ENCODE data around the gene CPEB1. TPM values are rescaled to one million over a fixed set of nuclear protein-coding genes. Genes with fewer than 3 reads are reported as not detected.

CPEB1 gene
- total RNA-seq, 1 donor from 2014 or later, result 2.4 TPM

- Histone ChIP-seq H3K4me3 (peak overlapping the region; percentile 50 to 65), H3K36me3 (no peaks in the 10 kb centered on the region), H3K4me1 (peaks cover 0 to 9% of the 10 kb centered on the region in 2 donors), H3K9me3 (no peaks in the 10 kb centered on the region), H3K27ac (peak overlapping the region in 1 of 2 donors; percentile 38), H3K27me3 (no peaks in the 10 kb centered on the region)
- no peak for TF ChIP-seq CTCF (IDR thresholded peaks at IDR 0.05)
- intact Hi-C loops (cut with DNase I), result no loop called here
- peak in 1 of 2 donors; percentile 69 for DNase-seq (ENCODE audit: low spot score in 2 of 2)
Measured at GRCh38 chr15:82571722-82572222, 75.4 kb downstream of the CPEB1 start.

- Histone ChIP-seq H3K4me3 (peak overlapping the region in 1 of 2 donors; percentile 65), H3K9me3 (no peaks in the 10 kb centered on the region), H3K36me3 (no peaks in the 10 kb centered on the region), H3K27ac (peak overlapping the region in 1 of 2 donors; percentile 38), H3K4me1 (peaks cover 0 to 9% of the 10 kb centered on the region in 2 donors), H3K27me3 (no peaks in the 10 kb centered on the region)
- no peak for DNase-seq (ENCODE audit: low spot score in 2 of 2)
- intact Hi-C loops (cut with DNase I), result no loop called here
- no peak for TF ChIP-seq CTCF (IDR thresholded peaks at IDR 0.05)
Measured at GRCh38 chr15:82570721-82571508, 76.2 kb downstream of the CPEB1 start.

- no peaks in the 10 kb centered on the region for H3K27me3 ChIP-seq
- H3K27ac ChIP-seq, result no peak overlapping the region
- no peak overlapping the region for H3K4me3 ChIP-seq
- H3K36me3 ChIP-seq, result no peaks in the 10 kb centered on the region
- intact Hi-C loops (cut with DNase I), result no loop called here
- peaks cover 0 to 9% of the 10 kb centered on the region in 2 donors for H3K4me1 ChIP-seq
- no peaks in the 10 kb centered on the region for H3K9me3 ChIP-seq
- no peak for TF ChIP-seq CTCF (IDR thresholded peaks at IDR 0.05)
- DNase-seq (ENCODE audit: low spot score in 2 of 2), result no peak
Measured at GRCh38 chr15:82569834-82570233, 77.3 kb downstream of the CPEB1 start.

- H3K27ac ChIP-seq, result no peak overlapping the region
- no peak for DNase-seq (ENCODE audit: low spot score in 2 of 2)
- intact Hi-C loops (cut with DNase I), result no loop called here
- no peaks in the 10 kb centered on the region for H3K27me3 ChIP-seq
- no peak for TF ChIP-seq CTCF (IDR thresholded peaks at IDR 0.05)
- no peaks in the 10 kb centered on the region for H3K9me3 ChIP-seq
- no peaks in the 10 kb centered on the region for H3K36me3 ChIP-seq
- H3K4me1 ChIP-seq, result peaks cover 0 to 9% of the 10 kb centered on the region in 2 donors
- H3K4me3 ChIP-seq, result no peak overlapping the region
Measured at GRCh38 chr15:82568986-82569385, 78.2 kb downstream of the CPEB1 start.

- H3K27me3 ChIP-seq, result no peaks in the 10 kb centered on the region
- peaks cover 0 to 9% of the 10 kb centered on the region in 2 donors for H3K4me1 ChIP-seq
- DNase-seq (ENCODE audit: low spot score in 2 of 2), result no peak
- TF ChIP-seq CTCF (IDR thresholded peaks at IDR 0.05), result no peak
- no peak overlapping the region for H3K27ac ChIP-seq
- intact Hi-C loops (cut with DNase I), result no loop called here
- H3K9me3 ChIP-seq, result no peaks in the 10 kb centered on the region
- no peaks in the 10 kb centered on the region for H3K36me3 ChIP-seq
- H3K4me3 ChIP-seq, result no peak overlapping the region
Measured at GRCh38 chr15:82567661-82568060, 79.5 kb downstream of the CPEB1 start.

Measured in ascending aorta (tissue), 2 donors.